Renal cortex interstitium (tissue), 11 donors: ENCODE results near the gene CCDC154. TPM values are rescaled to one million over a fixed set of nuclear protein-coding genes. Genes with fewer than 3 reads are reported as not detected.

Experiments
- DNase-seq, 11 donors: peaks; one replicate each; pipeline ENCODE4 v3.0.0-alpha.2; 2013; ENCODE audit warnings: low read depth in 9 of 11, low spot score in 4 of 11; ENCODE audit errors: extremely low read depth in 1 of 11
- polyA plus RNA-seq, 3 donors: library from polyadenylated mRNA; unstranded; fragments of 120-200 nt; gene quantifications; one replicate each; pipeline ENCODE4 v1.2.1, GENCODE V29; 2013; ENCODE audit not compliant: insufficient read length in 3 of 3

The CCDC154 gene
- polyA plus RNA-seq, 3 donors: 2.0 to 3.9 (median 3.6) TPM

GRCh38 chr16:1458977-1459341, 14.6 kb upstream of the CCDC154 start:
- no peak for DNase-seq

GRCh38 chr16:1458336-1458976, 14.1 kb upstream of the CCDC154 start:
- DNase-seq: no peak

DNA sequence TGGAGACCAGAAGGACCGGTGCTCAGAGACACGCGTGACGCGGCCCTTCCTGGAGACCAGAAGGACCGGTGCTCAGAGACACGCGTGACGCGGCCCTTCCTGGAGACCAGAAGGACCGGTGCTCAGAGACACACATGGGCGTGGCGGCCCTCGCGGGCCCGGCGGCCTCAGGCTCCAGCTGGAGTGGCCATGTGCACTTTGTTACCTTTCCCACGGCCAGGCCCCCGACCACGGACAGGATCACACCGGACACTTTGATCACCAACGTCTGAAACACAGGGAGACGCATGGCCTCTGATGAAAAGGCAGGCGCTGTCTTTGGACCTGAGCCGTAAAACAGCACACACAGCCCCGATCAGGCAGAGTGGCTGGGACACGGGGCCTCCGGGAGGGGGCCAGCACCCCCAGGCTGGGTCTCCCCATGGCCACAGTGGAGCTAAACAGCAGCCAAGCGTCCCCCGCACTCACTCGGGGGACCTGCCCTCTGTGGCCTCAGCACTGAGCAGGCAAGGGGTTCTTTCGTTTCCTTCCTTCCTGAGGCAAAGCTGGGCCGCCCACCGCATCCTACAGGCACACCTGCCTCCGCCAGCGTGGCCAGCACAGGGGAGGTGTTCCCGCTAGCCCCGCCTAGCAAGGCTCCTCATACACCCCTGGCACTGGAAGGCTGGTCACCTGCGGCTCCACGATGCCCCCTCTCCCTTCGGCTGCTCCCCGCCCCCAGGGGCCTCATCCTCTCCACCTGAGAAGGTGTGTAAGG, 13.3 kb upstream of the CCDC154 start:
- no peak for DNase-seq

DNA sequence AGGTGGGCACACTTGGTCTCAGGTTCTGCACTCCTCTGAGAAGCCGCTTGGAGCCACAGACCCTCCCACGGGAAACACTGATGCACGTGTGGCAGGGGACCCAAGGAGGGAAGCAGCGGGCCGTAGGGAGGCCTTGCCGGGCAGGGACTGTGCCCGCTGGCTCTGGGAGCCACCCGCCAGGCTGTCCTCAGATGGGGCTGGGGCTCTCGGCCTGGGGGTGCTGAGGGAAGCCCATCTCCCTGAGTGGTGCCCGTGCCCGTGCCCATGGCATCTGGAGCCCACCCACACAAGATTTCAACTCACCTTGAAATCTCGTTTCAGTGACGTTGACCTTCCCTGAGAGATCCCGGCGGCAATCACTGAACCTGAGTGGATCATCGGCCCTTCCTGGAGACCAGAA, 12.6 kb upstream of the CCDC154 start:
- no peak for DNase-seq

- no peak for DNase-seq
Observed at GRCh38 chr16:1455190-1456171, 11.1 kb upstream of the CCDC154 start.

GRCh38 chr16:1454561-1454960, 10.2 kb upstream of the CCDC154 start:
- DNase-seq: no peak

GRCh38 chr16:1453316-1453715, 9.0 kb upstream of the CCDC154 start:
- no peak for DNase-seq

DNA sequence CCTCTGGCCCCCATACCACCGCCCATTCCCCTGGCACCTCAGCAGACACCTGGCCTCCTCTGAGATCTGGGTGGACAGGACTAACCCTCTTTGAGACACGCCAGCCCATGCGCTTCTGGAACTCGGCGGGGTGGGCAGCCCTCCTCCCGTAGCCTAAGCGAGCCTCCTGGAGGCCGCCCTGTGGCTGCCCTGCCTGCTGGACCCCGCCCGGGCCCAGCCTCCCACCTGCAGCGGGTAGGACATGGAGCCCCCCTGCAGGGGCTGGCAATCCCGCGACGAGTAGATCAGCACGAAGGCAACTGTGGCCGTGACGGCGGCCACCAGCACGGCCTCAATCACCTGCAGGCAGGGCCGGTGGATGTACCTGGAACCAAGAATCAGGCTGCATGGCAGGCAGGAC, 8.2 kb upstream of the CCDC154 start:
- no peak for DNase-seq

DNA sequence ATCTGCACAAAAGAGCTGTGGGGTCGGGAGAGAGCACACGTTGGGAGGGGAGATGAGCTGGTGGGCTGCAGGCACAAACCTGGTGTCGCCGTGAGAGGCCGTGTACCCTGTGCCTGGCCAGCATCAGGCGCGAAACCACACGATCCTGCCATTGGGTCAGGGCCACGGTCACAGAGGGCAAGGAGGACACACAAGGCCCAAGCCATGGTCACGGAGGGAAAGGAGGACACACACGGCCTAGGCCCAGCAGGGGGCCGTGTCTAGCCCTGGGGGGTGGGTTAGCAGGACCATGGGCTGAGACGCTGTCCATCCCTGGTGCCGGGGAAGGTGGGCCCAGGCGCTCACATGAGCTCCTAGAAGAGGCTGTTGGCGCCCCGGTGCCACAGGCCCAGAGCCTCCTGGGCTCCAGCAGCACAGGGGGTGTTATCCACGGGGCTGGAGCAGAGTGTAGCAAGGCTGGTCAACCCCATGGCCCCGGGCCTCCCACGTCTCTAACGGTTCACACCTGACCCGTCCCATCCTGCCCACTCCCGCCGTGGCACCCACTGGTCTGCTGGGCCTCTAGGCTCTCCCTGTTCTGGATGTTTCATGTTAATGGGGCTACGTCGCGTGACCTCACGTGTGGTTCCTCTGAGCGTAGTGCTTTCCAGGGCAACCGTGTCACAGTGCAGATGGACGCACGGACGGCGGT, 7.5 kb upstream of the CCDC154 start:
- no peak for DNase-seq

DNA sequence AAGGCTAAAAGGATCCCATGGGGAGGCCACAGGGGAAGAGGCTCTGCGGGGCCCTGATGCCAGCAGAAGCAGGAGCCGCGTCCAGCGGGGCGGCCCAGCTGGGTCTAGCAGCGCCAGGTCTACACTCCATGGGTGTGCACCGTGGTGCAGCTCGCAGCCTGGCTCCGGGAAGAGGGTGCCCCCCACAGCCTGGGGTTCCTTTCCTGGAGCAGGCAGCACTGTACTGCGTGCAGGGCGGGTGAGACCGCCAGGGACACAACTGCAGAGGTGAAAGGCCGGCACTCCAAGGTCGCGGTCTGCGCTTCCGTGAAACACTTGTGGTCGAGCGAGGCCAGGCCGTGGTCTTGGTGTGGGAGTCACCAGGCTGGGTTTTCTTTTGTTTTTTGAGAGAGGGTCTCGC, 6.5 kb upstream of the CCDC154 start:
- DNase-seq: no peak

GRCh38 chr16:1450218-1450617, 5.9 kb upstream of the CCDC154 start:
- no peak for DNase-seq

- DNase-seq: no peak
Observed at GRCh38 chr16:1449201-1449788, 4.9 kb upstream of the CCDC154 start.

DNA sequence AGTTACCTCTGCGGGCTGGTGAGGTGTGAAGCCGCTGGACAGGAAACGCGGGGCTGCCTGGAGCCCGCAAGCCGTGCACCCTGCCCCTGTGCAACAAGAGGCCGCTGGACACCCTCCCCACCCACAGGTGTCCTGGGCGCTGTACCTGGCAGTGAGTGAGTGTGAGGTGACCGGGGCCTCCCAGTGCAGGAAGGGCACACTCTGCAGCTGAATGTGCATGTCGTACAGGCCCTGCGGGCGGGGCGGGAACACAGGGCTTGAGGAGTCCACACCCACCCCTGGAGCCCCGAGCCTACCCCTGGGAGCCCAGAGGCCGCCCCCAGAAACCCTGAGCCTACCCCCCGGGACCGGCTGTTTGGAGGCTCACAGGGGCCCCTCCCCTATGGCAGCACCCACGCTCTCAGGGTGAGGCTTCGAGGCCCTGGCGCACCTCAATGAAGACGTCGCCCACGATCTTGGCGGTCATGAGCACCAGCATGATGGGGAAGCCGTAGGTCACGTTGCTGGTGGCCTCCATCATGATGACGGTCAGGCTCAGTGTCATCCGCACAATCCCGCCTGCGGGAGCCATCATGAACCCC, 4.3 kb upstream of the CCDC154 start:
- DNase-seq: no peak

- DNase-seq: no peak
Observed at GRCh38 chr16:1447965-1448364, 3.6 kb upstream of the CCDC154 start.

DNA sequence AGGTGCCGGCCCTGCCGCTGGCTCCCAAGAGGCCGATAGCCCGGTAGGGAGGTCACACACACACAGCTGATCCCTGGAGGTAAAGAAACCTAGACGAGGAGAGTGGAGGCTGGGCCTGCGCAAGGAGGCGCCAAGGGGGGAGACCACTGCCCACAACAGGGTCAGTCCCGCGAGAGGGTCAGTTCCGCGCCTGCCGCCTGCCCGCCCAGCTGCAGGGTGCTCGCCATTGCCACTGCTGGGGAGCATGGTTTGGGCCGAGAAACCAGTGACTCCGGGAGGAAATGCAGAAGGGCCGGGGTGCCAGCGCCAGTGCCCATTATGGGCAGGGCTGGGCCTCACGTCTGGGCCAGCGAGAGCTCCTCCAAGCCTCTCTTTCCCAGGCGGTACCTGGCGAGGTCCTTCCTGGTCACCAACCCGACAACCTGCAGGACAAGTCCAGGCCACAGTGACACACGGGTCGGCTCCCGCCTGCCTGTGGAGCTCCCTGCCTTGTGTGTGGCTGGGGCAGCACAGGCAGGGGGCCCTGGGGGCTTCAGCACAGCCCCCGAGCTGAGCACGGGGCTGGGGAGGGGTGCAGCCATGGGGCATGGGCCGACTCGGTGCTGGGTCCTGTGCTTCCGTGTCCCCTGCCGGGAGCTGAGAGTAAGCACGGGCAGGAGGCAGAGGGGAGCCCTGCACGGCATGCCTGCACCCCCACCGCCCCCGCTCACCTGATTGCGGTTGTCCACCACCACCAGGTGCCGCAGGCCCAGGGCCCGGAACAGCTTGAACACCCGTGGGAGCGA, 2.1 kb upstream of the CCDC154 start:
- no peak for DNase-seq

- DNase-seq: no peak
Observed at GRCh38 chr16:1445518-1446203, 1.3 kb upstream of the CCDC154 start.
